PFSK-1 (cell line): ENCODE measurements around the gene MTA3.

ENCODE experiments used
- FOXP2 ChIP-seq: optimal IDR thresholded peaks from 2 replicates; pipeline ENCODE3; 2011; ENCODE audit warnings: borderline replicate concordance, control low read depth, inconsistent platforms; ENCODE audit not compliant: insufficient read depth; ENCODE audit errors: extremely low read length, extremely low read depth
- POLR2AphosphoS5 ChIP-seq: IDR thresholded peaks from 2 replicates; pipeline ENCODE4 v1.6.1; 2012; ENCODE audit warnings: low read depth, mild to moderate bottlenecking, control low read depth, low read length, moderate library complexity
- SIN3A ChIP-seq: IDR thresholded peaks from 2 replicates; pipeline ENCODE4 v1.6.1; 2012; ENCODE audit warnings: mild to moderate bottlenecking, low read length, moderate library complexity, borderline replicate concordance; ENCODE audit not compliant: insufficient read depth
- TAF1 ChIP-seq: IDR thresholded peaks from 2 replicates; pipeline ENCODE4 v1.6.1; 2012; ENCODE audit warnings: low read length, control low read depth, borderline replicate concordance; ENCODE audit not compliant: insufficient read depth
- TF ChIP-seq, protein P1 (sequence below), 2 experiments: IDR thresholded peaks; 2 replicates each; pipeline versions ENCODE4 v1.6.1 to v1.8.0; 2011 to 2012; ENCODE audit warnings: low read depth in 2 of 2, low read length in 2 of 2, control low read depth in 1 of 2, inconsistent platforms in 1 of 2, mild to moderate bottlenecking in 1 of 2, moderate library complexity in 1 of 2; ENCODE audit not compliant: insufficient read depth in 1 of 2

DNA sequence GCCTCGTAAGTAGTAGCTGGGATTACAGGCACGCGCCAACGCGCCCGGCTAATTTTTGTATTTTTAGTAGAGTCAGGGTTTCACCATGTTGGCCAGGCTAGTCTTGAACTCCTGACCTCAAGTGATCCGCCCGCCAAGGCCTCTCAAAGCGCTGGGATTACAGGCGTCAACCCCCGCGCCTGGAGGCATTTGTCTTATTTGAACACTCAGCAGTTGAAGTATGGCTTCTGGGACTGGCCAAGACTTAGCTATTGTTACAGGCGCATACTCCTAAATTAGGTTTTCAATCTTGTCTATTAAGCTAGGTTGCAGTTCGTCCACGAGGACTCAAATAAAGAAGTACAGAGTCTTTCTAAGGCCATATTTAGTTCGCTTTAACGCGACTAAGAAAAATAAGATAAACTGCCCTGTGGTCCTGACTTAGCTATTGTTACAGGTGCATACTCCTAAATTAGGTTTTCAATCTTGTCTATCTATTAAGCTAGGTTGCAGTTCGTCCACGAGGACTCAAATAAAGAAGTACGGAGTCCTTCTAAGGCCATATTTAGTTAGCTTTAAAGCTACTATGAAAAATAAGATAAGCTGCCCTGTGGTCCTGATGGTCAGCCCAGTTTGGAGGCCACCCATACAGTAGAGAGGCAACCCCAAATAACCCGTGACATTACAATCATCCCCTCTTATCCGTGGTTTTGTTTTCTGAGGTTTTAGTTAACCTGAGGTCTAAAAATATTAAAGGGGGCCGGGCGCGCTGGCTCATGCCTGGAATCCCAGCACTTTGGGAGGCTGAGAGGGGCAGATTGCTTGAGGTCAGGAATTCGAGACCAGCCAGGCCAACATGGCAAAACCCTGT, 20.8 kb upstream of the MTA3 start:
- TF ChIP-seq TAF1 (no peak), SIN3A (no peak), POLR2AphosphoS5 (no peak), FOXP2 (no peak)
- TF ChIP-seq, protein P1, sequence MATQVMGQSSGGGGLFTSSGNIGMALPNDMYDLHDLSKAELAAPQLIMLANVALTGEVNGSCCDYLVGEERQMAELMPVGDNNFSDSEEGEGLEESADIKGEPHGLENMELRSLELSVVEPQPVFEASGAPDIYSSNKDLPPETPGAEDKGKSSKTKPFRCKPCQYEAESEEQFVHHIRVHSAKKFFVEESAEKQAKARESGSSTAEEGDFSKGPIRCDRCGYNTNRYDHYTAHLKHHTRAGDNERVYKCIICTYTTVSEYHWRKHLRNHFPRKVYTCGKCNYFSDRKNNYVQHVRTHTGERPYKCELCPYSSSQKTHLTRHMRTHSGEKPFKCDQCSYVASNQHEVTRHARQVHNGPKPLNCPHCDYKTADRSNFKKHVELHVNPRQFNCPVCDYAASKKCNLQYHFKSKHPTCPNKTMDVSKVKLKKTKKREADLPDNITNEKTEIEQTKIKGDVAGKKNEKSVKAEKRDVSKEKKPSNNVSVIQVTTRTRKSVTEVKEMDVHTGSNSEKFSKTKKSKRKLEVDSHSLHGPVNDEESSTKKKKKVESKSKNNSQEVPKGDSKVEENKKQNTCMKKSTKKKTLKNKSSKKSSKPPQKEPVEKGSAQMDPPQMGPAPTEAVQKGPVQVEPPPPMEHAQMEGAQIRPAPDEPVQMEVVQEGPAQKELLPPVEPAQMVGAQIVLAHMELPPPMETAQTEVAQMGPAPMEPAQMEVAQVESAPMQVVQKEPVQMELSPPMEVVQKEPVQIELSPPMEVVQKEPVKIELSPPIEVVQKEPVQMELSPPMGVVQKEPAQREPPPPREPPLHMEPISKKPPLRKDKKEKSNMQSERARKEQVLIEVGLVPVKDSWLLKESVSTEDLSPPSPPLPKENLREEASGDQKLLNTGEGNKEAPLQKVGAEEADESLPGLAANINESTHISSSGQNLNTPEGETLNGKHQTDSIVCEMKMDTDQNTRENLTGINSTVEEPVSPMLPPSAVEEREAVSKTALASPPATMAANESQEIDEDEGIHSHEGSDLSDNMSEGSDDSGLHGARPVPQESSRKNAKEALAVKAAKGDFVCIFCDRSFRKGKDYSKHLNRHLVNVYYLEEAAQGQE (IDR thresholded peaks at IDR 0.05; ENCODE audit: insufficient read depth in 1 of 2, low read depth in 2 of 2, low read length in 2 of 2), result no peak
